Retinal pigment epithelial cell (primary cell): ENCODE results near the gene CBFB.
"Not testable (repeated sequence)": the region's sequence is repeated elsewhere in the genome, so short reads cannot be mapped to it uniquely, and the experiment has no call there.

Source experiments
- DNase-seq: peaks from one replicate; pipeline ENCODE4 v3.0.0-alpha.2; 2010; ENCODE audit warnings: low read depth
- H3K4me3 ChIP-seq: 2 replicates; pipeline ENCODE4 v1.5.1; 2011; ENCODE audit warnings: mild to moderate bottlenecking, low read length, control low read depth, moderate library complexity
- TF ChIP-seq, protein P1 (sequence below): conservative IDR thresholded peaks from 2 replicates; pipeline ENCODE4 v1.5.1; 2011; ENCODE audit warnings: low read depth, low read length, control low read depth, inconsistent platforms

CBFB gene

DNA sequence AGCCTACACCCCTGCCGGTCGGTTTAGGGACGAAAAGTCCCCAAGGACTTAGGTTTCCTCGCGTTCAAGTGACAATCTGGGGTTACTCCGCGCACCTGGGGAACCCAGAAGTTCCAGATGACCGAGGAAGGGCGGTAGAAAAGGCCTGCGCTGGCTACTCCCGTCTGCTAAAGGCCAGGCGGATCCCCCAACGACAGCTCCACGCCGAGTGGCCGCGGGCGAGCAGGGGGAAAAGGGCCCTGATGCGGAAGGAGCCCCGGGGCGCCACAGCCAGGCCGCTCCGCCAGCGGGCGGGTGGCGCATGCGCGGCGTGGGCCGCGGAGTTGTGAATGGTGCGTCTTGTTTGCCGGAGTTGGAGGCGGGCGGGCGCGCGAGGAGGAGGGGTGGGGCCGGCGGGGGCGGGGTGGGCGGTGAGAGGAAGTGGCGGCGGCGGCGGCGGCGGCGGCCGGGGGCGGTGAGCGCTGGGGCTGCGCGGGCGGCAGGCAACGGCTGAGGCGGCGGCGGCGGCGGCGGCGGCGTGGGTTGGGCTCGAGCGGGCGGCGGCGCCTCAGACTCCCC lies at the start of gene CBFB:
TSS of gene CBFB (plus strand) at position 454 of the 558 bp plus-strand sequence. CDS start 259 bp downstream, outside the sequence.
- H3K4me3 ChIP-seq, result peak within 1 kb of the TSS; percentile 76
- peak; percentile 61 for DNase-seq
- TF ChIP-seq, protein P1, sequence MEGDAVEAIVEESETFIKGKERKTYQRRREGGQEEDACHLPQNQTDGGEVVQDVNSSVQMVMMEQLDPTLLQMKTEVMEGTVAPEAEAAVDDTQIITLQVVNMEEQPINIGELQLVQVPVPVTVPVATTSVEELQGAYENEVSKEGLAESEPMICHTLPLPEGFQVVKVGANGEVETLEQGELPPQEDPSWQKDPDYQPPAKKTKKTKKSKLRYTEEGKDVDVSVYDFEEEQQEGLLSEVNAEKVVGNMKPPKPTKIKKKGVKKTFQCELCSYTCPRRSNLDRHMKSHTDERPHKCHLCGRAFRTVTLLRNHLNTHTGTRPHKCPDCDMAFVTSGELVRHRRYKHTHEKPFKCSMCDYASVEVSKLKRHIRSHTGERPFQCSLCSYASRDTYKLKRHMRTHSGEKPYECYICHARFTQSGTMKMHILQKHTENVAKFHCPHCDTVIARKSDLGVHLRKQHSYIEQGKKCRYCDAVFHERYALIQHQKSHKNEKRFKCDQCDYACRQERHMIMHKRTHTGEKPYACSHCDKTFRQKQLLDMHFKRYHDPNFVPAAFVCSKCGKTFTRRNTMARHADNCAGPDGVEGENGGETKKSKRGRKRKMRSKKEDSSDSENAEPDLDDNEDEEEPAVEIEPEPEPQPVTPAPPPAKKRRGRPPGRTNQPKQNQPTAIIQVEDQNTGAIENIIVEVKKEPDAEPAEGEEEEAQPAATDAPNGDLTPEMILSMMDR, result no peak

DNA sequence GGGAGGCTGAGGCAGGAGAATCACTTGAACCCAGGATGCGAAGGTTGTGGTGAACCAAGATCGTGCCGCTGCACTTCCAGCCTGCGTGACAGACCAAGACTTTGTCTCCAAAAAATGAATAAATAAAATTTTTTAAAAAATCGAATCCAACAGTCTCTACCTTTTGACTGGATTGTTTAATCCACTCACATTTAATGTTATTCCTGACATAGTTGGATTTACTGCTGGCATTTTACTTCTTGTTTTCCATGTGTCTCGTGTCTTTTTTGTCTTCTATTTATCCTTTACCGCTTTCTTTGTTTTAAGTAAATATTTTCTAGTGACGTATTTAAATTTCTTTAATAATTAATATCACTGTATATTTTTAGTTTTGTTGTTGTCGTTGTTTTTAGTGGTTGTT lies 45.9 kb upstream of the CBFB start:
- TF ChIP-seq, protein P1, result no peak
- DNase-seq, result no peak
- no peak overlapping the region for H3K4me3 ChIP-seq

DNA sequence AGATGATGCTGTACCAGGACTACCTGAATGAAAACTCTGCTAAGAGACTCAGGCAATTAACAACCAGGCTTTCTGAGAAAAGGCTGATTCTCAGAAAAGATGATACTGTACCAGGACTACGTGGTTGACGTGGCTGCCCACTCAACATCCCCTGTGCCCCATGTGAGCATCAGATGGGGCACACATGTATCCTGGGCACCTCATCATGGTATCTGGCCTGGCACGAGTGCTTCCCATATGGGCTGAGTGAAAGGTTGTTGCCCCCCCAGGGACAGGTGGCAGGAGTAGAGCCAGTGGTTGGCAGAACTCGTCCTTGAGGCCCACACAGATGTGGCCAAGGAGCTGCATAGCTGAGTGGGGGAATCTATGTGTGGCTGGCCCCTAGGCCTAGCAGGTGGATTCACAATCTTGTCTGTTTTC lies 44.0 kb upstream of the CBFB start:
- H3K4me3 ChIP-seq, result no peak overlapping the region
- TF ChIP-seq, protein P1, result no peak
- DNase-seq, result no peak

DNA sequence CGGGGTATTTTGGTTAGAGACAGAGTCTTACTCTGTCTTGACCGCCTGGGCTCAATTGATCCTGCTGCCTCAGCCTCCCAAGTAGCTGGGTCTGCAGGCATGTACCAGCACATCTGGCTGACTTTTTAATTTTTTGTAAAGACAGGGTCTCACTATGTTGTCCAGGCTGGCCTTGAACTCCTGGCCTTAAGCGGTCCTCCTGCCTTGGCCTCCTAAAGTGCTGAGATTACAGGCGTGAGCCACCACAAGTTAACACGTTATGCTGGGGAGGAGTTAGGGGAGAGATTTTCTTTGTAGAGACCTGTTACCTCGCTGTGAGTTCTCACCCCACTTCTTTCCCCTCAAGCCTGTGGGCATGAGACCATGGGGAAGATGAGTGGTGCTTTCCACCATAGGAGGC lies 42.4 kb upstream of the CBFB start:
- TF ChIP-seq, protein P1, result no peak
- DNase-seq, result no peak
- no peak overlapping the region for H3K4me3 ChIP-seq

DNA sequence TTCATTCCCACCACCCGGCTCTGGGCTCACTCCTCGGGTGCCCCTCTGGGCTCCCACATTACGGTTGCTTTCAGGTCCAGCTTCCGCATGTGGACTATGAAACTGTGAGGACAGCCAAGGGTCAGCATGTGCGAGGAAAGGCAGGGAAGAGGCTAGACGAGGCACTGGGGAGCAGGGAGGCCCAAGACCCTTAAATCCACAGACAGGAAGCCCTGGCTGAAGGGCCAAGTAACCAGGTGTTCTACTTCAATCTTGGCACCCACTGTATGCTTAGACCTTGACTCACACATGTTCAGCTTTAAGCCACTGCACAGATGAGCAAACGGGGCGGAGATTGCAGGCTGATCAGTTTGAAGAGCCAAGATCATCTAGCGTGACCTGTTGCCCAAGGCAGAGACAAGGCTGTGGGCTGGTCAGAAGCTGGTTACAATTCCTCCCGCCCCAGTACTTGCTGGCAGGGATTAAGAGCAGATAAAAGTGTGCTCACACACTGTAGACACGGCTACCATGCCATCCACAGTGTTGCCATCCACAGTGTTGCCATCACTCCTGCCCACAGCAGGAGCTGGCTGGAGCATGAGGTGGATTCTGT lies 40.7 kb upstream of the CBFB start, which contains the start of gene CES4A:
TSS of gene CES4A (plus strand) at position 393 of the 592 bp plus-strand sequence. CDS start at position 577, 184 bp downstream.
- H3K4me3 ChIP-seq, result no peak within 1 kb of the TSS
- TF ChIP-seq, protein P1, result no peak

DNA sequence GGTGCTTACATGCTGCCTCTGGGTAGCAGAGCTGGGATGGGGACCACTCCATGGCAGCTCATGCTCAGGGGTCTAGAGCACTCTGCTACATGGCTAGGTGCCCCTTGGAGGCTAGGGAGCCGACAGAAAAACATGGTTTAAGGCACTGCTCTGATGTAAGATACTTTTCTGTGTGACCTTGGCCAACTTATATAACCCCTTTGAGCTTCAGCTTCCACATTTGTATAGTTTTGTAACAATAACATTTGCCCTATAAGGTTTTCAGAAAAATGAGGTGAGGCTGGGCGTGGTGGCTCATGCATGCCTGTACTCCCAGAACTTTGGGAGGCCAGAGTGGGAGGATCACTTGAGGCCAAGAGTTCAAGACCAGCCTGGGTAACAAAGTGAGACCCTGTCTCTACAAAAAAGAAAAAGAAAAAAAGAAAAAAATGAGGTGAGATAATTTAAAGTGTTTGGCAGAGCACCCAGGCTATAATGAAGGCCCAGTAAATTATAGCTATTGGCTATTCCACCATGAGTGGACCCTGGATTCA lies 37.3 kb upstream of the CBFB start:
- DNase-seq, result no peak
- H3K4me3 ChIP-seq, result no peak overlapping the region
- TF ChIP-seq, protein P1, result no peak

More for the DNA sequence above, 40.7 kb upstream of the CBFB start, which contains the start of gene CES4A:
- no peak for DNase-seq

DNA sequence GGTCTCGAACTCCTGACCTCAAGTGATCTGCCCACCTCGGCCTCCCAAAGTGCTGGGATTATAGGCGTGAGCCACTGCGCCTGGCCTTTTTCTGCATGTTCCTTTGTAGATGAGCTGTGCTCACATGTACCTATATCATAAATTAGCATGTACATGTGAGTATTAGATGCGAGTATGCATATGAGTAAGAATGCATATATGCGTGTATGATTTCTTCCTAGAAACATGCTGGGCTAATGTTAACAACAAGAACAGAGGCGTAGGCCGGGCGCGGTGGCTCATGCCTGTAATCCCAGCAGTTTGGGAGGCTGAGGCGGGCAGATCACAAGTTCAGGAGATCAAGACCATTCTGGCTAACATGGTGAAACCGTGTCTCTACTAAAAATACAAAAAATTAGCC lies 35.4 kb upstream of the CBFB start:
- DNase-seq, result not testable (repeated sequence)

More for the DNA sequence above, 35.4 kb upstream of the CBFB start:
- not testable (repeated sequence) for H3K4me3 ChIP-seq
